IPS-20b (cell line): ENCODE data around the gene DSEL.

Experiments used
- H3K27ac ChIP-seq: one replicate; pipeline ENCODE4 v1.5.1; 2013; ENCODE audit warnings: low read length
- H3K27me3 ChIP-seq: 2 replicates; pipeline ENCODE4 v1.6.1; 2013; ENCODE audit warnings: mild to moderate bottlenecking, low read length, inconsistent platforms; ENCODE audit not compliant: insufficient read depth
- H3K36me3 ChIP-seq: 2 replicates; pipeline ENCODE4 v1.6.1; 2013; ENCODE audit warnings: low read depth, mild to moderate bottlenecking, inconsistent platforms, low read length, moderate library complexity; ENCODE audit not compliant: insufficient read depth
- H3K4me1 ChIP-seq: 2 replicates; pipeline ENCODE4 v1.6.1; 2013; ENCODE audit warnings: mild to moderate bottlenecking, control low read depth, inconsistent platforms, low read length, moderate library complexity; ENCODE audit not compliant: insufficient read depth
- H3K4me3 ChIP-seq: 2 replicates; pipeline ENCODE4 v1.5.1; 2013; ENCODE audit warnings: mild to moderate bottlenecking, low read length, inconsistent platforms
- H3K9ac ChIP-seq: 2 replicates; pipeline ENCODE4 v1.6.1; 2013; ENCODE audit warnings: low read depth, mild to moderate bottlenecking, inconsistent platforms, low read length, moderate library complexity
- H3K9me3 ChIP-seq: 2 replicates; pipeline ENCODE4 v1.6.1; 2013; ENCODE audit warnings: mild to moderate bottlenecking, low read depth, low read length, inconsistent platforms; ENCODE audit not compliant: insufficient read depth

Gene DSEL

DNA sequence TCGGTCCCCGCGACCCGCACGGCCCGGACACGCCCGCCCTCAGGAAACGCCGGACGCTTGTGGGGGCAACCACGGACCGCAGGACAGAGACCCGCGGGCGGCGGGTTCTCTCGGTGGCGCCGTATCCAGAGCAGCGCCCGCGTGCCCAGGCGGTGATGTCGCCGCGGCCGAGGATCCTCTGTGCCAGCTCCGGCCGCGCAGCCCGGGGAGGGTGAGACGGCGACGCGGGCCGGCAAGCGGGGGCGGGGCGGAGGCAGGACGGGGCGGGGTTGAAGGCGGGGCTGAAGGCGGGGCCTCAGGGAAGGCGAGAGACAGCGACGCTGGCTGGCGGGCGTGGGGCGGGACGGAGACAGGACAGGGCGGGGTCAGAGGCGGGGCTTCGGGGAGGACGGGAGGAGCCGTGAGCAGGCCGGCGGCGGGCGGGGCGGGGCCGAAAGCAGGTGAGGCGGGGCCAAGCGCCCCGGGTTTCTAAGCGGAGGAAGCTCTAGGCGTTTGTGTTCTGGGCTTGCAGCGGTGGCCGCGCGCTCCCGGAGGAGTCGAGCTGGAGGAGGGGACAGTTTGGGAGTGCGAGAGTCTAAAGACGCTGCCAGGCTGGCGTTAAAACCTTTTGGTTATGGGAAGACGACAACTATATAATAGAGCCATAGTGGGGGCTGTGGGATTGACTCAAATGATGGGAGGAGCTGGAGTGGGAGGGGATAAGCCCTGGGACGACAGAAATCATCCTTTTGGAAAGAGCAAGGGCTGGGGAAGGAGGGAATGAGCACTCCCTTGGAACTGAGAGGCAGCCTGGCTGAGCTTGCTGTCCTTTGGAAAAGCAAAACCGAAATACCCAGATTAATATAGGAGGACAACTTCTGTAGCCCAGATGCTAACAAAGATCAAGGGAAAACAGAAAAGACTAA is at the start of gene DSEL:
Gene DSEL (minus strand): TSS at position 182 of the 905 bp plus-strand sequence. CDS start 2,112 bp downstream, outside the sequence.
- Histone ChIP-seq H3K4me3 (peak within 1 kb of the TSS; percentile 96), H3K36me3 (peaks cover 27% of the 10 kb centered on the region), H3K4me1 (0 out of 2 replicates have a peak, but pooled peaks cover 5% of the 10 kb centered on the region), H3K9ac (peak within 1 kb of the TSS; percentile 80), H3K27me3 (no peaks in the 10 kb centered on the region), H3K27ac (peak within 1 kb of the TSS; percentile 11), H3K9me3 (no peaks in the 10 kb centered on the region)

DNA sequence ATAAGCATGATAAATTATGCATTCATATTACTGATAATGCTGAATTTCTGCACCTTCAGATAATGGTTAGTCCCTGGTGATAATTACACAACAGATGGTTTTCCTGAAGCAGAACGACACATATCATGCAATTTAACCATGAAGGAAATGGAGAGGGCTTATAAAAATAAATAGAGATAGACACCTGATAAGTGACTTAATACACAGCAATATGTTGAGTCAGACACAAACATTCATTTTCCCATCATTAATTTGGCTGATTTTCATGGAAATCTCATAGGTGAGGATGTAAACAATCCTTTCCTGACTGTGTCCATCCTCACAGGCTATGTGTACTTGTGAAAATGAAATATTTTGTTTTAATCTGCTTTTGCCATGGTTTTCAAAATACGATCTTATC is 36.9 kb upstream of the DSEL start:
- no peaks in the 10 kb centered on the region; the same call in 1 of the 2 replicates for H3K9me3 ChIP-seq
- no peak overlapping the region for H3K4me3 ChIP-seq
- H3K4me1 ChIP-seq: no peaks in the 10 kb centered on the region
- H3K36me3 ChIP-seq: no peaks in the 10 kb centered on the region
- H3K27me3 ChIP-seq: no peaks in the 10 kb centered on the region
- H3K27ac ChIP-seq: no peak overlapping the region
- H3K9ac ChIP-seq: no peak overlapping the region

DNA sequence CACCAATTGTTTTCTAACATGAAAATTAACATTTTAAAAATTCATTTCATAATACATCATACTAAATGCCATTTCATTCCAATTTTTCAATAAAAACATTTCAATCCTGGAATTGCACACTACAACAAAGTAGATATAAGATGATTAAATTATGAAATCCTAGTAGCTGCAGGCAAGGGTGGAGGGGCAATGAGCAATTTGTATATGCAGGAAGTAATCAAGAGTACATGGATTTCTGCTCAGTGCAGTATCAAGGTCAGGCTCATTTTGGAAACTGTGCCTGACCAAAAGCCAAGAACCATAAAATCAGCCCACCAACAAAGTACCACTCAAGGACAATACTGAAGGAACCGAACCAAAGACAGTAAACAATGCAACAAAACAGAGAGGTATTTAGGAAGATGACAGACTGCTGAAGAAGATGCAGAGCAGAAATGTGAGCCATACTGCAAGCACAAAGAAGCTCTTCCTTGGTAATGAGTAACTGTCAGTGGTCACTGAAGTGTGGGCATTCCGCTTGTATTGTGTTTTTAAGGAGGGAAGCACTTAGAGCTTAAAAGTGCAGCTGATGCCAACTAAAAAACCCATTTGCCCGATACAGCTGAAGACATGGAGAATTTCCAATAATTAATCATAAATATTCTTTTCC is 34.5 kb upstream of the DSEL start:
- no peaks in the 10 kb centered on the region for H3K27me3 ChIP-seq
- no peaks in the 10 kb centered on the region for H3K4me1 ChIP-seq
- H3K9me3 ChIP-seq: no peaks in the 10 kb centered on the region
- no peaks in the 10 kb centered on the region for H3K36me3 ChIP-seq
- no peak overlapping the region for H3K4me3 ChIP-seq
- no peak overlapping the region for H3K27ac ChIP-seq
- no peak overlapping the region for H3K9ac ChIP-seq

DNA sequence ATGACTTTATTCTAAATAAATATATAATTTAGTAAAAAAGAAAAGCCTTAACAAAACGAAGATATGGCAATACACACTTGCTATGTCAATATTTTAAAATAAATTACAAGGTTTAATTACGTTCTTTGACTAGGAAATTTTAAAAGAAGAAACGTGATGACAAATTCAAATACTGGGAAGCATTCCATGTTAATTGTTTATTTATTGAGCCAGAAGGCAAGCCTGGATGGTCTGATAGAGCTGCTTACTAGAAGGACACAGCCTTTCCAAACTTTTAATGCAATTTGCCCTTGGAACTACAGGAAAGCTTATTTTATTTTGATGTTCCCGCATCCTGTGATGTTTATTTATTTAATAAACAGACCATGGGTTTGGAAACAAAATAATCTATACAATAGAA is 33.4 kb upstream of the DSEL start:
- H3K4me3 ChIP-seq: no peak overlapping the region
- no peaks in the 10 kb centered on the region for H3K4me1 ChIP-seq
- H3K36me3 ChIP-seq: no peaks in the 10 kb centered on the region
- no peak overlapping the region for H3K9ac ChIP-seq
- H3K27ac ChIP-seq: no peak overlapping the region
- H3K27me3 ChIP-seq: no peaks in the 10 kb centered on the region
- no peaks in the 10 kb centered on the region for H3K9me3 ChIP-seq

DNA sequence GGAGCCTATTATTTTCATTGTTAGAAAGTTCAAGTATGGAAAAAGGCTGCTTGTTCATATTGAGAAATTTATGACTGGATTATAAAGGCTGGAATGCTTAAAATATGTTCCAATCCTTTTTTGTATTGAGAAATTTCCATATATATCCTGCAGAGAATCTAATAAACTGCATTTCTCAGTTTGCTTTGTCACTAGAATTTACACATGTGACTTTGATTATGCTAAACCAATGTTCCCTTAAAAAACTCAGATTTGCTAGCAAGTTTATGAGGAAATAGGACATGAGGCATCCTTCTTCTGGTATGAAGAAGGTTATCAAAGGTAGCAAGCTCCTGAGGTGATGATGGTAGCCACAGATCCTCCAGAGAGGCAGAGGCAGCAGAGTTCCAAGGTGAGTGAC is 29.2 kb upstream of the DSEL start:
- Histone ChIP-seq H3K9ac (no peak overlapping the region), H3K36me3 (no peaks in the 10 kb centered on the region), H3K9me3 (no peaks in the 10 kb centered on the region)

DNA sequence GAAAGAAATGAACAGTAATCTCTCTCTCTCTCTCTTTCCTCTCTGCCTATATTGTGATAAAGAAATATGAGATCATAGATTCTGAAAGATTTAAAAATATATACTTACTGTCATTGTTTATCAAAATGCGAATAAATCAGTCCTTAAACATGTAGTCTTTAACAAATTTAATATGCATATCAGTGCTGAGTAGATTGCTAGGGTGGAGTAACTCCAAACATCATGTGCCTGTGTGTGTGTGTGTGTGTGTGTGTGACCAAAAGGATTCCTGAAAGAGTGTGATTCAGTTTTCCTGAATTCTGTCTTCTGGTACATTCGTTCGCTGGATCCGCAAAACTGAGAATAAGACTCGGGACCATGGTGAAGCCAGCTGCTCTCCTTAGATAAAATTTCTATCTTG is 24.0 kb upstream of the DSEL start:
- H3K27me3 ChIP-seq: no peaks in the 10 kb centered on the region
- no peak overlapping the region for H3K27ac ChIP-seq
- H3K4me3 ChIP-seq: no peak overlapping the region
- H3K36me3 ChIP-seq: no peaks in the 10 kb centered on the region
- H3K9ac ChIP-seq: no peak overlapping the region
- no peaks in the 10 kb centered on the region for H3K9me3 ChIP-seq
- H3K4me1 ChIP-seq: no peaks in the 10 kb centered on the region

More for the DNA sequence above, 29.2 kb upstream of the DSEL start:
- no peaks in the 10 kb centered on the region for H3K4me1 ChIP-seq
- H3K4me3 ChIP-seq: no peak overlapping the region
- H3K27me3 ChIP-seq: no peaks in the 10 kb centered on the region
- no peak overlapping the region for H3K27ac ChIP-seq

DNA sequence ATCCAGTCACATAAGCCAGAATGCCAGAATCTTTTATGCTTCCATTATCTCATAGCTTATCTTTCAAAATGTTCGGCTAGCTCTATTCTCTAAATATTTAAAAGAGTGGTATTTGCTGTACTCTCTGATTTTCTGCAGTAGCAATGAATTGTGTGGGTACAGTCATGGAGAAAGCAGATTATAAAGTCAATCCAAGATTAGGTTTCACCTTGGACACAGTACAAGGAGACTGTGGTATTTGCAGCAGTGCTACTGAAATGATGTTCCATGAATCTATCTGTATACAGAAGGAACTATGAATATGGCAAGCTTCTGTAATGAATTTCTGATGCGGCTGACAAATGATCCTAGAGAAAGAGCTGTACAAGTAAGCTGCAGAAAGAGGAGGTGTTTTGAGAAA is 15.4 kb upstream of the DSEL start:
- Histone ChIP-seq H3K9ac (no peak overlapping the region), H3K27me3 (no peaks in the 10 kb centered on the region), H3K36me3 (no peaks in the 10 kb centered on the region), H3K4me1 (no peaks in the 10 kb centered on the region), H3K9me3 (no peaks in the 10 kb centered on the region), H3K27ac (no peak overlapping the region), H3K4me3 (no peak overlapping the region)

DNA sequence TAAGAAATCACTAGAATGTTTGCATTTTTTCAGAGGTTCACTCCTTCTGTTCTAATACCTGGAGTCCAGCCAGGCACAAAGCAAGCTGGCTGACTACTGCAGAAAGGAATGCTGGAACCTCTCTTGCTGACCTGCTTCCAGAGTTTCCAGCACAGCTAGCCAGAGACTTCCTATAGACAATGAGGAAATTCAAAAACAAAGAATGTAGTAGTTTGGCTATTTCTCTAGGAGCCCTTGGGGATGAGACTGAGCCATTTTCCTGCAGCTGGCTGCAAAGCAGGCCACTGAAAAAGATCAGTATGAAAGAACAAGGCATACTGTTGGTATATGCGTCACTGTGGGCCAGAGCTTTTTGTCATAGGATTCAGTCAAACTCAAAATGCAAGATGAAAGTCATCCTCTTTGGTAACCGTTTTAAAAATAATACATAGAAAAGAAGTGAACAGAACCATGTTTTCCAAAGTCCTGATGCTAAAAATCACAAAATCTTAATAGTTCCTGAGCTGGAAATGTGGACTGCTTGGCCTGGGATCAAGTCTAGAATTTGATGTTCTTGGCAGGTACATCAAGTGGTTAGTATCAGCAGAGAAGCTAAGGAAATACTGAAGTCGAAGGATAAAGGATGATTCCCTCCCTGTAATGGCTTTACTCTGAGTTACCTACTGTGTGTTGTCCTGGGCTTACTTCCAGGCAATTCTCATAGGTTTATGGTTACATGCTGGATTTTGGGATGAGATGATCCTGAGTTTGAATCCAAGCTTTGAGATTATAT is 9.0 kb upstream of the DSEL start:
- no peaks in the 10 kb centered on the region for H3K9me3 ChIP-seq
- H3K9ac ChIP-seq: no peak overlapping the region
- no peaks in the 10 kb centered on the region for H3K27me3 ChIP-seq
- no peak overlapping the region for H3K27ac ChIP-seq
- no peaks in the 10 kb centered on the region for H3K36me3 ChIP-seq
- no peak overlapping the region for H3K4me3 ChIP-seq
- peaks cover 17% of the 10 kb centered on the region for H3K4me1 ChIP-seq

DNA sequence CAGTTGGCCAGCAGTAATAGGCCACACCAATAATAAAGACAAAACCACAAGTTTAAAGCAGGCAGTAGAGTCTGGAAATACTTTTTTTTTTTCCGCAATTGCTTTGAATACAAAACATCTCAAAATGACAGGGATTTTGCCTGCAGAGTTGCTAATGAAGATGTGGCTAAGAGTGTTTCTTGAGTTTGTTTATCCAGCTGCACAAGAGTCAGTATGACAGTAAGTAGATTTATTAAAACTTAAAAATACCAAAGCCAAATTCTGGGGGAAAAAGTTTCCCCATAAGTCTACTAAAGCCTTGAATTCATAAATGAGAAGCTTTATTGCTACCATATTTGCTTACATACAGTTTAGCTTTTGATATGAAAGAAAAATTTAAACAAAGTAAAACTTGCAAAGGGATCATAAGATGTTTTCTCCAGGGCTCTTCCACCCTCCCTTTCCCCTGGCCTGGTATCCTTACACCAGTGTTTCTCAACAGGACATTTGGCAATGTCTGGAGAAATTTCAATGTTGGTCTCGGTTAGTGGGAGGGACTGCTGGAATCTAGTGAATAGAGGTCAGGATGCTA is 3.9 kb upstream of the DSEL start:
- Histone ChIP-seq H3K27me3 (no peaks in the 10 kb centered on the region), H3K9me3 (no peaks in the 10 kb centered on the region), H3K27ac (no peak overlapping the region), H3K9ac (no peak overlapping the region), H3K4me1 (peaks cover 15% of the 10 kb centered on the region), H3K4me3 (no peak overlapping the region), H3K36me3 (no peaks in the 10 kb centered on the region)

DNA sequence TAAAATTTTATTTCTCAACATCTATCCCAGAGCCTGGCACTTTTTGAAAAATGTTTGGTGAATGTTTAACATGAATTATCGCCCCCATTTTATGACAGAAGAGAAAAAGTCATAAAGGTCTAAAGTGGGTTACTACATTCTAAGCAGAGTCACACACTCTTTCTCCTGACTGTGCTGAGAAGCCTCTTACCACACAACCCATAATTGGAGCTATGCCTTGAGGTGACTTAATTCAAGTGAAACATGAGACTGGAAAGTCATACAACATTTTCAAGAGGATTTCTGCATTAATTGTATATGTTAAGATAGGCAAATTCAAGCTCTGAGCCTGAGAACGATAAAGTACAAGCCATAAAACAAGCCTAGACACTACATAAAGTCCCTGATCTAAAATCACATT is 3.1 kb upstream of the DSEL start:
- Histone ChIP-seq H3K4me3 (no peak overlapping the region), H3K36me3 (no peaks in the 10 kb centered on the region), H3K27me3 (no peaks in the 10 kb centered on the region), H3K27ac (no peak overlapping the region), H3K9me3 (no peaks in the 10 kb centered on the region), H3K9ac (no peak overlapping the region), H3K4me1 (peaks cover 6% of the 10 kb centered on the region)

DNA sequence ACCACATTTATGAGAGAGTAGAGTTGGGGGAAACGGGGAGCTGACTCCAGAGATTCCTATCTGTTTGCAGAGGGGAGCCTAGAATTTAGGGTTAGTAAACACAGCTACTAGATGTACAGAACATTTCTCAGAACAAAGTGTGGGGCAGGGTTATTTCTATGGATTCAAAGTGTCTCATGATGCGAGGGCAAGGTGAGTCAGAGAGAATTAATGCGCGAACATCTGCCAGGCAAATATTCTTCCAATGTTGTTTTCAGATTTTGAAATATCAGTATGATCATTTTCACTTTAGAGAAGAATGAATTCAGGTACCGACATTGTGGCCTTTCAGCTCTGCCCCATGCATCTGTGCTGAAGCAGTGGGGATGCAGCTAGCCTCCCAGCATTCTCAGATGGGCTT is 2.0 kb upstream of the DSEL start:
- Histone ChIP-seq H3K4me3 (no peak overlapping the region), H3K4me1 (0 out of 2 replicates have a peak, but pooled peaks cover 5% of the 10 kb centered on the region), H3K9me3 (no peaks in the 10 kb centered on the region), H3K36me3 (peaks cover 9% of the 10 kb centered on the region), H3K27ac (no peak overlapping the region), H3K9ac (no peak overlapping the region), H3K27me3 (no peaks in the 10 kb centered on the region)
